Activated CD4-positive, alpha-beta T cell treated with anti-CD3 and anti-CD28 coated beads, Interleukin-2, amount 10 ng/mL, durations not matched to agents 7 days and 5 days (primary cell): ENCODE measurements around the gene NR2F6. TPM values are rescaled to one million over a fixed set of nuclear protein-coding genes. Genes with fewer than 3 reads are reported as not detected.
A peak's percentile ranks its signal among the peaks of the same experiment; 100 is the strongest.

ENCODE experiments used
- CTCF ChIA-PET: fragments of 350-600 bp; sonication (Branson Sonifier 250); formaldehyde crosslinking; loops from one replicate; lab custom pipeline; 2021; ENCODE audit warnings: antibody characterized with exemption; lab: Charles Lee
- POLR2A ChIA-PET: fragments of 350-600 bp; sonication (Branson Sonifier 250); formaldehyde crosslinking; loops from one replicate; lab custom pipeline; 2021; ENCODE audit warnings: antibody characterized with exemption; lab: Charles Lee
- DNase-seq: peaks from one replicate; pipeline ENCODE4 v3.0.0-alpha.2; 2020
- H3K27ac Mint-ChIP-seq: one replicate; pipeline ENCODE4 v1.8.0; 2021; ENCODE audit warnings: mild to moderate bottlenecking, moderate library complexity, mixed read lengths
- H3K27me3 Mint-ChIP-seq: one replicate; pipeline ENCODE4 v1.8.0; 2021; ENCODE audit warnings: mixed read lengths
- H3K36me3 Mint-ChIP-seq: one replicate; pipeline ENCODE4 v1.8.0; 2021; ENCODE audit warnings: low read depth, mixed read lengths
- H3K4me1 Mint-ChIP-seq: one replicate; pipeline ENCODE4 v1.8.0; 2021; ENCODE audit warnings: mixed read lengths
- H3K4me3 Mint-ChIP-seq: one replicate; pipeline ENCODE4 v1.8.0; 2021; ENCODE audit warnings: mild to moderate bottlenecking, moderate library complexity, mixed read lengths
- H3K9me3 Mint-ChIP-seq: one replicate; pipeline ENCODE4 v1.8.0; 2021; ENCODE audit warnings: mixed read lengths
- total RNA-seq, 2 experiments: library from RNA; stranded (reverse); gene quantifications; one replicate each; pipeline ENCODE4 v1.2.3, GENCODE V29; 2021

Gene NR2F6
- total RNA-seq, 2 experiments from 2014 or later = 3.6 to 3.8 TPM

DNA sequence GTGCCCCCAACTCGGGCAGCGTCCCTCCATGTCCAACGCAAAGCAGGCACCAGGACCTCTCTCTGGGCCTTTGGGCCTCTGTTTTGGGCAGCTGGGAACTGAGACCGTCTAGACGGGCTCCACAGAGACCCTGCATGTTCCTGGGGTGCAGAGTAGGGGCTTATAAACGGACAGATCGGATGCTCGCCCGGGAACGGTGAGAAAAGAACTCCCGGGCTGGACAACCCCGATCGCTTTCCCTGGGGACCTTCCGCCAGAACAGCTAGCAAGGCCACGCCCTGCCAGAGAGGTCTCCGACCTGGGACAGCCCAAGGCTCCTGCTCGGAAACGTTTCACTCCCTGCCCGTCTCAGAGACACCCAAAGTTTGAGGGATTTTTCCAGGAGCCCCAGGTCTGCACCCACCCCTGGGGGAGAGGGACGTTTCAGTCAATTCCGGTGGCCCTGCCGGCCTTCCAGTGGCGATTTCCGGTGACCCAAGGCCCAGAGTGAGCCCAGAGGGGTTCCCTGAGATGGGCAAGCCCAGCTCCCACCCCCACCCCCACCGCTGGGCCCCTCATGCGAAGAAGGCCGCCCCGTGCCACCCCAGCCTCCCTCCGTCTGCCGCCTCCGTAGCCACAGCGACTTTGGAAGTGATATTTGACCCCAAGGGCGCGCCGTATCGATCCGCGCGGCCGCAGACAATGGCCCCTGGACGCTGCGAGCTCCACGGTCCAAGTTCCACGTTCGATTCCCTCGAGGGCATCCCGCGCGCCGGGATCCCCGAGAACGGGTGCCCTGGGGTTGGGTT is 1.7 kb downstream of the NR2F6 start:
- ChIA-PET CTCF (interaction anchor here (0.6 to 3.3 kb wide), 3 partner anchors 15 to 1474 kb away, joined by 4 to 17 read pairs (median 7); partner anchors contain the start of gene BABAM1), POLR2A (no interaction called here)
- peak overlapping the region; percentile 48 for H3K4me3 Mint-ChIP-seq
- H3K27ac Mint-ChIP-seq = peak overlapping the region; percentile 25
- H3K4me1 Mint-ChIP-seq = peaks cover 7% of the 10 kb centered on the region
- no peaks in the 10 kb centered on the region for H3K9me3 Mint-ChIP-seq
- no peaks in the 10 kb centered on the region for H3K36me3 Mint-ChIP-seq
- no peak for DNase-seq
- H3K27me3 Mint-ChIP-seq = peaks cover 21% of the 10 kb centered on the region

DNA sequence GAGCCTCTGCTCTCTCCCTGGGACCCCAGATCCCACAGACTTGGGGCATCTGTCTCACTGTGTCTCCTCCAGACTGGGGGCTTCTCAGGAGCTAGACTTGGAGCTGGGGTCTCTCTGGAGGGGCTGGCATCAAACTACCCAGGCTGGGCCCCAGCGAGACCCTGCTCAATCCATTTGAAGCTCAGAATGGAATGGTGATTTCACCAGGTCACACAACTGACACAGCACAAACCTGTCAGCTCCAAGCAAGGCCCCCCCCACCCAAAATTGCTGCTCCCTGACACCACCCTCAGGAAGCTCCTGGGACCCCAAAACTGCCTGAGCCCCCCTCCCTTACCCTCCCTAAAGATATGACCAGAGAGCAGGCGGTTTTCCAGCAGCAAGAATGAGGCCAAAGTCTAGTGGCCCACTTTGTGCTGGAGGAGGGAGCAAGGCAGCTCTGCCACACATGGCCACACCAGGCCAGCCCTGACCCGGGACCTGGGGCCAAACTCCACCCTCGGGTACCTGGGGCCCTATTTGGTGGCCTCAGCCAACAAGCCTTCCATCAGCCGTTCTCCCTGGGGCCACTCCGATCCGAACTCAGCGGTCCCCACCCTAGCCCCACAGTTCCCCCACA is 2.4 kb downstream of the NR2F6 start:
- ChIA-PET CTCF (interaction anchor here (0.6 to 3.3 kb wide), 5 partner anchors 11 to 1475 kb away, joined by 3 to 17 read pairs (median 4); partner anchors contain the start of gene BABAM1), POLR2A (no interaction called here)
- peaks cover 7% of the 10 kb centered on the region for H3K4me1 Mint-ChIP-seq
- no peak for DNase-seq
- H3K27ac Mint-ChIP-seq = no peak overlapping the region
- H3K4me3 Mint-ChIP-seq = no peak overlapping the region
- H3K36me3 Mint-ChIP-seq = no peaks in the 10 kb centered on the region
- H3K9me3 Mint-ChIP-seq = no peaks in the 10 kb centered on the region
- peaks cover 21% of the 10 kb centered on the region for H3K27me3 Mint-ChIP-seq

DNA sequence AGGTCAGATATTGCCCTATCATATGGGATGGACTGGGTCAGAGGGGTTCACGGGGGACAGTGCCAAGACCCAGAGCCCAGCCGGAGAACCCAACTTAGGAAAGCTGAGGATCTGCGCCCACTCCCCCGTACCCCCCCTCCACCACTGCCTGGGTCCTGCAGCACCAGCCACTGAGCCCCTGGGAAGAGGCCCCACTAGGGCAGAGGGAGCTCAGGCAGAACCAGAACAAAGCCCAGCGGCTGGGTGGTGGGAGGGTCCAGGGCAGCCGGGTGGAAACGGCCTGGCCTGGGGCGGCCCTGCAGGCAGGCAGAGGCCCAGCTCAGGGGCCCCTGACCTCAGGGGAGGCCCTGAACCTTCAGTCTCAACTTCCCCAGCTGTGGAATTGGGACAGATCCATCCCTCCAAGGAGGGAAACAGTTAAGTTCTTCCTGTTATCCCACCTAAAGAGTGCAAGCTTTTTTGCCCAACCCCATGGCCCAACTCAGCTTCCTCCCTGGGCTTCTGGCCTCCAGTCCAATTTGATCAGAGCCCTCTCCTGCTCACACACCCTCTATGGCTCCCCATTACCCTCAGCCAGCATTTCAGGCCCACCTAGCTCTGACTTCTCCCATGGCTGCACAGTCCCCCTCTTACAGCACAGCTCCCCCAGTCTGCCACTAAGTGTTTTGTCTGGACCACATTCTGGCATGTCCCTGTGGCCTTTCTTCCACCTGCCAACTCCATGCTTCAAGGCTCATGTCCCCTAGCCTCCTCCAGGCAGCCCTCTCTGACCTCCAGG is 3.1 kb downstream of the NR2F6 start:
- no peak for DNase-seq
- H3K27me3 Mint-ChIP-seq = peaks cover 21% of the 10 kb centered on the region
- POLR2A ChIA-PET = no interaction called here
- no peaks in the 10 kb centered on the region for H3K36me3 Mint-ChIP-seq
- CTCF ChIA-PET = interaction anchor here (0.7 to 3.3 kb wide), 4 partner anchors 12 to 176 kb away, joined by 3 to 17 read pairs (median 4); partner anchors contain the start of gene BABAM1
- no peak overlapping the region for H3K4me3 Mint-ChIP-seq
- H3K4me1 Mint-ChIP-seq = peaks cover 7% of the 10 kb centered on the region
- no peaks in the 10 kb centered on the region for H3K9me3 Mint-ChIP-seq
- no peak overlapping the region for H3K27ac Mint-ChIP-seq

DNA sequence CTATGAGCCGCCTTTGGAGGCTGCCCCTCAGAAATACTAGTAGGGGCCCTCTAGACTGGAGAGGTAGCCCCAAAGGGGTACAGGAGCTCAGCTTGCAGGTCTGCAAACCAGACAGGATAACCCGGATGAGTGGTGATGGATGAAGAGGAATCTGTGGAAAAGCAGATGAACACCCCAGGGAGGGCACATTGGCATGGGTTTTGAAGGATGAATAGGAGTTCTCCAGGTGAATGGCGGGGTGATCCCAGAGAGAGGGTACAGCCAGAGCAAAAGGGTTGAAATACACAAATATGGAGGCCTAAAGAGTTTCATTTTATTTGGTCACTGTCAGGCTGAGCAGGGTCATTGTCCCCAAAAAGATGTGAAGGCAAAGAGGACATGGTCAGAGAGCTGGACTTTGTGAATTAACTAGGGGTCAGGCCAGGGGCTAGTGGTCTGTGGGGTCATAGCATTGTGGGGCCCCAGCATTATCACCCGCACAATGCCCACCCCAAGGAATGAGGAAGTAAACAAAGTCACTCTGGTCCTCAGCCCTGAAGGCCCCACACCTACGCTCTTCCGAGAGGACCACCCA is 4.8 kb downstream of the NR2F6 start:
- Mint-ChIP-seq H3K36me3 (no peaks in the 10 kb centered on the region), H3K4me1 (peaks cover 6% of the 10 kb centered on the region), H3K27me3 (peaks cover 10% of the 10 kb centered on the region), H3K9me3 (no peaks in the 10 kb centered on the region), H3K27ac (no peak overlapping the region), H3K4me3 (no peak overlapping the region)
- CTCF ChIA-PET = interaction anchor here (0.8 to 3.3 kb wide), 5 partner anchors 10 to 189 kb away, joined by 3 to 17 read pairs (median 5); partner anchors contain the start of gene OCEL1
- POLR2A ChIA-PET = no interaction called here
- no peak for DNase-seq

DNA sequence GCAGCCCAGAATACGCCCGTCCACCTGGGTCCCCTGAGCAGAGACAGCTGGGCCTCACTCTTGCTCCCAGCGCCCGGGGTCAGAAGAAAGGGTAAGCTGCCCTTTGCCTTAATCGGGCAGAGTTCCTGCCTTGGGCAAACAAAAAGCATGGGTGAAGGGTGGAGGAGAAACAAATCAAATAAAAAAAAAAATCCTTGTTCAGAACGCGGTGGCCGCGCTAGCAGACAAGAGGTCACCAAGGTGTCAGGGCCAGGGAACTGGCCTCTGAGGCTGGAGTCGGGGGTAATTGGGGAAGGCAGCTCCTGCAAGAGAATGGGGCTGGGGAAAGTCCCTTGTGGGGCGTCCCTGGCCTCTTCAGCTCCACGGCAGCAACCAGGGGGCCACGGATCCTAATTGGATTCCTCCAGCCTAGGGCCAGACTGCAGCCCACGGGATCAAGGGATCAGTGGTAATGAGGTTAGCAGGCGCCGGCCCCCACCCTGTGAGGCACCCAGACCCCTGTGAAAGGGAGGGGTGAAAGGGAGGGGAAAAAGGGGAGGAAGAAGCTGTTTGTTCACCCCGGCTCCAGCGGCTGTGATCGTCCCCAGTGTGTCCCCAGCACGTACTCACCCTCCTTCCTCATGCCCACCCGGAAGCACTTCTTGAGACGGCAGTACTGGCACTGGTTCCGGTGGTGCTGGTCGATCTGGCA is 5.5 kb downstream of the NR2F6 start:
- DNase-seq = no peak
- ChIA-PET CTCF (interaction anchor here (0.6 to 1.5 kb wide), 6 partner anchors 11 to 188 kb away, joined by 3 to 5 read pairs (median 3); no protein-coding TSS in a partner anchor), POLR2A (no interaction called here)
- peaks cover 6% of the 10 kb centered on the region for H3K4me1 Mint-ChIP-seq
- no peaks in the 10 kb centered on the region for H3K36me3 Mint-ChIP-seq
- H3K27me3 Mint-ChIP-seq = peaks cover 10% of the 10 kb centered on the region
- no peak overlapping the region for H3K4me3 Mint-ChIP-seq
- H3K9me3 Mint-ChIP-seq = no peaks in the 10 kb centered on the region
- H3K27ac Mint-ChIP-seq = no peak overlapping the region

DNA sequence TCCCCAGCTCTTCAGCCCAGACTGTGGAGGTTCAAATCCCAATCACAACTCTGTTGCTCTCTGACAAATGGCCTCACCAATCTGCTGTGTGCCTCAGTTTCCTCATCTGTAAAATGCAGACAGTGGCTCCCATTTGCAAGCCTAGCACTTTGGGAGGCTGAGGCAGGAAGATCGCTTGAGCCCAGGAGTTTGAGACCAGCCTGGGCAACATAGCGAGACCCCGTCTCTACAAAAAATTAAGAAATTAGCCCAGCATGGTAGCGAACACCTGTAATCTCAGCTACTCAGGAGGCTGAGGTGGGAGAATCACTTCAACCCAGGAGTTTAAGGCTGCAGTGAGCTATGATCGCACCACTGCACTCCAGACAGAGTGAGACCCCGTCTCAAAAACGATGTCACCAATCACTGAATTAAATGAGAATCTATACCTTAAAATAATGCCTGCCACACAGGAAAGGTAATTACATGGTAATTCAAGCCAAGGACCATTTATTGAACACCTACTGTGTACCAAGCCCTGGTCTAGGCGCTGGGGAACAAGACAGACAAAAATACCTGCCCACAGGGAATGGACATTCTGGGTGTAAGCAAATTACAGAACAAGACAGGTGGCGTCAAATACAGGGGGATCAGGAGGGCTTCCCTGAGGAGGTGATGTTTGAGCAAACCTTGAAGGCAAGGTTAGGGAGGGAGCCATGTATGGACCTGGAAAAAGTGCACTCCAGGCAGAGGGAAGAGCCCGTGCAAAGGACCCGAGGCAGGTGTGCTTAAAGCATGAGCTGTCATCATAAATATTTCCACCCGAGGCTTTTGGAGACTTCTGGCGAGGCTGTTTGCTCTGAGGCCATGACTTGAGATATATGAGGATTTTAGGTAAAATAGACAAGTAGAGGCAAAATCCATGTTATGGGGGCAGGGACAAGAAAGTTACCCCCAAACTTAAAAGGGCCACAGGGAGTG is 7.7 kb downstream of the NR2F6 start:
- Mint-ChIP-seq H3K36me3 (no peaks in the 10 kb centered on the region), H3K9me3 (no peaks in the 10 kb centered on the region), H3K27me3 (peaks cover 2% of the 10 kb centered on the region), H3K4me1 (peaks cover 17% of the 10 kb centered on the region), H3K27ac (no peak overlapping the region), H3K4me3 (no peak overlapping the region)
- DNase-seq = no peak
- ChIA-PET CTCF (interaction anchor here (0.7 to 3.6 kb wide), 6 partner anchors 11 to 44 kb away, joined by 3 to 13 read pairs (median 4); partner anchors contain the start of genes ANKLE1, BABAM1 and OCEL1), POLR2A (no interaction called here)

DNA sequence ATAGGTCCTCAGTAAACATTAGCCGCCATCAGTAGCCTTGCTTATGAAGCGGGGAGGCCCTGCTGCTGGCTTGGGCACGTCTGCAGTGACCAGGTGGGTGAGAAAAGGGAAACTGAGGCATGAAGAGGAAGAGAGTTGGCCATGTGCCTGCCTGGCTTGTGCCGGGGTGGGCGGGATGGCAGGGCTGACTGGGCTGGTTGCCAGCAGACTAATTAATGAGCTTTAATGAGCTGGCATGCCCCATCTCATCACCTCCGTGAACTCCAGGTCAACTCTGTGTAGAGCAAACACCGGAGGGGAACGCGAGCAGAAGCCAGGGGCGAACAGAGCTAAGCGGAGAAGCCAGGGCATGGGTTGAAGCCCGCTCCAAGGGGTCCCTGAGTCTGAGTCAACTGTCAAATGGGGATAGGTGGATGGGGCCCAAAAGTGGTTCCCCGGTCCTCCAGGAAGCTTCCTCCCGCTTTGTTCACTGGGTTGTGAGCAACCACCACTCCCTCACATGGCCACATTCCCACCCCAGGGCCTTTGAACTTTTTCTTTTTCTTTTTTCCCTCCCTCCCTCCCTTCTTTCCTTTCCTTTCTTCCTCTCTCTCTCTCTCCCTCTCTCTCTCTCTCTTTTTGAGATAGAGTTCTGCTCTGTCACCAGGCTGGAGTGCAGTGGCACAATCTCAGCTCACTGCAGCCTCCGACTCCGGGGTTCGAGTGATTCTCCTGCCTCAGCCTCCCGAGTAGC is 8.7 kb downstream of the NR2F6 start:
- peaks cover 17% of the 10 kb centered on the region for H3K4me1 Mint-ChIP-seq
- CTCF ChIA-PET = interaction anchor here (1.1 to 3.6 kb wide), 5 partner anchors 10 to 45 kb away, joined by 3 to 13 read pairs (median 4); partner anchors contain the start of genes ANKLE1, BABAM1 and OCEL1
- POLR2A ChIA-PET = no interaction called here
- no peak for DNase-seq
- H3K27ac Mint-ChIP-seq = no peak overlapping the region
- H3K4me3 Mint-ChIP-seq = no peak overlapping the region
- H3K9me3 Mint-ChIP-seq = no peaks in the 10 kb centered on the region
- H3K36me3 Mint-ChIP-seq = peaks cover under 1% of the 10 kb centered on the region
- H3K27me3 Mint-ChIP-seq = no peaks in the 10 kb centered on the region

DNA sequence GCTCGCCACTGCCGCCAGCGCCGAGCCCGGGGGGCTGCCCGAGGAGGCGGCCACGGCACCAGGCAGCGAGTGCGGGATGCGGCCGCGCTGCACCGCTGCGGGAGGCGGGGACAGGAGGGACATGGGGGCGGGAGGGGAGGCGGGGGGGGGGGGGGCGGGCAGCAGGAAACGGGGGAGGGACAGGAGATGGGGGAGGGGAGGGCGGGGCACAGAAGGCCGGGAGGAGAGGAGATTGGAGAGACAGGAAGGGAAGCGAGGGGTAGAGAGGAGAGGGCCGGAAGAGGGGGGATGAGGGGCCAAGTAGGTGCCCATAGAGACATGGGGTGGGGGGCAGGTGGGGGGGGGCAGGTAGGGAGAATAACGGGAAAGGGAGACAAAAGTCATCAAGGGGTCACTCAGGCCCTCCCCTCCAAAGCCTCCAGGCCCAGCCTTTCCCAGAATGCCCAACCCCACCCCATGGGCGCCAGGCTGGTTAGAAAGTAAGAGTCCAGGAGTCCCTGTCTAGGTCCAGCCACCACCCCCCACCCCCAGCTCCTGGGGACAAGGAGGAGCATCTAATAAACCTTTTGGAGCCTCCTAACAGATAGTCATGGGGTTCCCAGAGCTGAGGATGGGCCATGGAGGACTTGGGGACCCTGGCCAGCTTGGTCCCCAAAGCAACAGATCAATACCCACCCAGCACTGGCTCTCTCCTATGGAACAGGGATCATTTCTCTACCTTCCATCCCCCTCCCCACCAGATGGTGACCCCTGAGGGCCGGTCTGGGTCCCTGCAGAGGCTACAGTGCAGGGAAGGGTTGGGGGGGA is 9.5 kb downstream of the NR2F6 start:
- no peaks in the 10 kb centered on the region for H3K27me3 Mint-ChIP-seq
- H3K4me3 Mint-ChIP-seq = peak overlapping the region; percentile 76
- H3K36me3 Mint-ChIP-seq = peaks cover 3% of the 10 kb centered on the region
- H3K27ac Mint-ChIP-seq = no peak overlapping the region
- H3K9me3 Mint-ChIP-seq = no peaks in the 10 kb centered on the region
- CTCF ChIA-PET = interaction anchor here (1.0 to 3.6 kb wide), 11 partner anchors 10 to 160 kb away, joined by 4 to 13 read pairs (median 5); partner anchors contain the start of genes ANKLE1, BABAM1, OCEL1 and USE1
- H3K4me1 Mint-ChIP-seq = peaks cover 17% of the 10 kb centered on the region
- DNase-seq = no peak
- POLR2A ChIA-PET = interaction anchor here (1.0 to 1.1 kb wide), 2 partner anchors 10 to 52 kb away, joined by 3 read pairs; no protein-coding TSS in a partner anchor

DNA sequence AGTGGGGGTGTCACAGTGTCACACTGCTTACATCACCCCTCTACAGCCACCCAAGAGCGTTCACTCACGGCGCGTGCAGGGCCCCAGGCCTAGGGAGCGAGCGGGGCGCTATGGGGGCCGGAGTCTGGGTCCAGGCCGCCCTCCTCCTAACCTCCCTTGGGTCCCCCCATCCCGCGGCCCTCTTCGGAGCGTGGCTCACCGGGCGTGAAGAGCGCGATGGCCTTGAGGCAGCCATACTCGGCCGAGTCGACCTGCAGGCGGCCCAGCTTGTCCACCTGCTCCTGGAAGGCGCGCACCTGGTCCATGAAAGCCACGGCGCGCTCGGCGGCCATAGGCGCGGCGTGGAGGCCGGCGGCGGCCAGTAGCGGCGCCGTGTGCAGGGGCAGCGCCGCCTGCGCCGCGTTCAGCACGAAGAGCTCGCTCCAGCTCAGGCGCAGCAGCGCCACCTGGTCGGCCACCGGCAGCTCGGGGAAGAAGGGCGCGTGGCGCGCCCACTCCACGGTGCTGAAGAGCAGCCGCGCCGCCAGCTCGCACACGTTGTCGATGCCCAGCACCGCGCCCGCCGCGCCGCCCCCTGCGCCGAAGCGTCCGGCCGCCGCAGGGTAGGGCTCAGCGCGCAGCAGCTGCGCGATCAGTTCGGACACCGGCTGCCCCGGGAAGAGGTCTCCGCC is 10.3 kb downstream of the NR2F6 start:
- ChIA-PET POLR2A (interaction anchor here (0.6 to 1.1 kb wide), 4 partner anchors 9 to 51 kb away, joined by 3 to 6 read pairs (median 4); no protein-coding TSS in a partner anchor), CTCF (interaction anchor here (1.0 to 3.6 kb wide), 10 partner anchors 9 to 159 kb away, joined by 4 to 13 read pairs (median 6); partner anchors contain the start of genes ANKLE1, BABAM1, OCEL1 and USE1)
- peak; percentile 77 for DNase-seq
- peak overlapping the region; percentile 76 for H3K4me3 Mint-ChIP-seq
- peaks cover 17% of the 10 kb centered on the region for H3K4me1 Mint-ChIP-seq
- peaks cover 3% of the 10 kb centered on the region for H3K36me3 Mint-ChIP-seq
- H3K27me3 Mint-ChIP-seq = no peaks in the 10 kb centered on the region
- H3K27ac Mint-ChIP-seq = peak overlapping the region; percentile 80
- H3K9me3 Mint-ChIP-seq = no peaks in the 10 kb centered on the region
